Renal cortical epithelial cell (primary cell): ENCODE results near the gene TFEB. TPM values are rescaled to one million over a fixed set of nuclear protein-coding genes. Genes with fewer than 3 reads are reported as not detected.

ENCODE experiments used
- DNase-seq: peaks from one replicate; pipeline ENCODE4 v3.0.0-alpha.2; 2011; ENCODE audit warnings: low read depth
- total RNA-seq: library from RNA; depleted of rRNA; stranded (reverse); fragments of >200 nt; gene quantifications from 2 replicates; pipeline ENCODE4 v1.2.3, GENCODE V29; 2014

The TFEB gene
- total RNA-seq, 1 donor from 2014 or later = 14.7 TPM

DNA sequence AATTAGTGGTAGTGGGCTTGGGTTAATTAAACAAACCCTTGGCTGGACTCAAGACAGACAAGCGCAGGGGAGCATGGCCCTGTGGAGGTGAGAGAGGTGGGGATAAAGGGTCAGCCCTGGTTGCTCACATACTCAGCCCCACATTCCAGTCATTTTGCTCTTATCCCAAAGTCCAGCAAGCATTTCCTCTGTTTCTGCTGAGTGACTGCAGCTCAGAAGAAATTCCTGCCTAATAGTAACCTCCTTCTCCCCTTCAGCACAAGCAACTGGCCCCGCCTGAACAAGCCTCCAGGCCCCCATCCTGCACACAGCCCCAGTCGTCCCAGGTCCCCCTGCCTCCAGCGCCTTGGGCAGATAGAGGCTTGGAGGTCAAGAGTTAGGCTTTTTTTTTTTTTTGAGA, 3.6 kb upstream of the TFEB start:
- DNase-seq = no peak

DNA sequence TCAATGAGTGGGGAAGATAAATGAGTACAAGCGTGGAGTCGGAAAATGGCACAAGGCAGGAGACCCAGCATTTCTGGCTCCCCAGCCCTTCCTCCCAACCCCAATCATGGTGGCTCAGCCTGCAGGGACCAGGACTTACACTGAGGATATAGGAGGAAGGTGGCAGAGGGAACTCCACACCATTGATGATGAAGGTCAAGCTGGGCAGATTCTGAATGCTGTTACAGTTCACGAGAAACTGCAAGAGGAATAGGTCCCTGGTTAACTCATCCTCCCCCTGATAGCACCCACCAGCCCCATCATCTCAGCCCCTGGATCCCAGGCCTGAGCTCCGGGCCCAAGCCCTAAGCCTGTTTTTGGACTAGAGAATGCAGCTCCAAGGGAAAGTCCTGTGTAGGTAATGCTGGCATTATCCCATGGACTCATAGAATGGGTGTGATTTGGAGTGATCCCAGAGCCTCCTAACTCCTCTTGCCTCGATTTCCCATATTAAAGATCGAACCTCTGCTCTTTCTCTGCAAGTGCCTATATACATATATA, 2.3 kb upstream of the TFEB start:
- DNase-seq = no peak

GRCh38 chr6:41736800-41737555, 1.6 kb upstream of the TFEB start:
- no peak for DNase-seq

DNA sequence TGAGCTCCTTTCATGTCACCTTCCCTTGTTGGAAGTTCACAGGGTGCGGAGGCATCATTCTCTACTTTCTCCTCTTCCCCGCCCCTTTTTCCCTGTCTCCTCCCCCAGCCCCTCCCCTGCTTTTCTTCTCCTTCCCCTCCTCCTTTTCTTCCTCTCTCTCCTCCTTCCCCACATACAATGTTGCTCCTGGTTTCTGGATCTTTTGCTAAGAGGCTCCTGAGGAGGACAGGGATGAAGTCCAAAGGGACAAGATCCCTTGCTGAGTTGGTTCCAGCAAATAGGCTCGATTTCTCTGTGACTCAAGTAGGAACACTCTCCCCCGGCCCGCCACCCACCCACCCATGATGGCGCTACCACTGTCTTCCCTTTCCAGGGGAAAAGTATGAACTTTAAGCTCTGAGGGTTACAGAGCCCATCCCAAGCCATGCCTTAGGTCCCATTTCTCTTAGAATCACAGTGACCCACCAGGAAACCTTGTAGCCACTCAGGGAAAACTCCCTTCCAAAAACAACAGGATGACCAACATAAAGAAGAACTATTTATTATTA, 852 bp upstream of the TFEB start:
- no peak for DNase-seq

GRCh38 chr6:41734666-41735426, 562 bp downstream of the TFEB start:
- DNase-seq = peak; percentile 58

GRCh38 chr6:41733707-41734665, 1.4 kb downstream of the TFEB start:
- DNase-seq = peak; percentile 42

GRCh38 chr6:41733360-41733706, 2.1 kb downstream of the TFEB start:
- no peak for DNase-seq

- DNase-seq = peak; percentile 76
These were observed 2.6 kb downstream of the TFEB start for GRCh38 chr6:41732591-41733359.

DNA sequence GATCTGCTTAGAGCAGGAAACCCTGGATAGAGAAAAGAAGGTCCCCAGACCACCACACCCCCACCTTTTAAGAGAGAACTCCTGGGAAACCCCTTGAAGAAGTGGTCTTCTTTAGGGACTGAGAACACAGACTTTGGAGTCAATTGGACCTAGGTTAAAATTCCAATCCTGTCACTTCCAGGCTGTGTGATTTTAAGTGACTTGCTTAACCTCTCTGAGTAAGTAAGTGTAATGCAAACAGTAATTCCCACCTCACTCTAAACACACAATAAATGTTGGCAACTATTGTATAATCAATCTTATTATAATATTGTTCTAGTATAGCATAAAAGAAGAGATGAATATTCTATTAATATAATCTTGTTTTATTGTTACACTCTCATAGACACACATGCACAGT, 3.3 kb downstream of the TFEB start:
- DNase-seq = no peak

- no peak for DNase-seq
These were observed 3.8 kb downstream of the TFEB start for GRCh38 chr6:41731561-41732086.

- no peak for DNase-seq
These were observed 4.6 kb downstream of the TFEB start for GRCh38 chr6:41730531-41731436.

GRCh38 chr6:41729624-41730023, 5.8 kb downstream of the TFEB start:
- DNase-seq = no peak

DNA sequence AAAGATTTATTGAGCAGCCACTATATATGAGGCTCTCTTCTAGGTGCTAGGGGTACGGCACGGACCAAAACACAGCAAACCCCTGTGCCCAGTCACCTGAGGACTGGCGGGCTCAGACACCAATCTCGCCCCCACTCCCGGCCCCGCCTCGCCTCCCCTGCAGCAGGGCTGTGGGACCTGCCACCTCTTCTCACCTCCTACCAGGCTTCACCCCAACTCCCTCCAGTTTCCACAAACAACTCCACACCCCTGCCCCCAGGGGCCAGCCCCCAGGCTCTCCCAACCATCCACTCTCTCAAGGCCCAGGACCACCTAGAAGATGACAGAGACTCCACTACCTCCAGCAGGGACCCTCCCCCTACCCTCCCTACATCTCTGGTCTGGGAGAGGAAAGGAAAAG, 6.5 kb downstream of the TFEB start:
- DNase-seq = no peak

- DNase-seq = no peak
These were observed 7.1 kb downstream of the TFEB start for GRCh38 chr6:41728073-41728936.

- no peak for DNase-seq
These were observed 7.7 kb downstream of the TFEB start for GRCh38 chr6:41727705-41728072.

- DNase-seq = no peak
These were observed 8.5 kb downstream of the TFEB start for GRCh38 chr6:41726876-41727275.

GRCh38 chr6:41724586-41725501, 10.6 kb downstream of the TFEB start:
- peak; percentile 29 for DNase-seq

DNA sequence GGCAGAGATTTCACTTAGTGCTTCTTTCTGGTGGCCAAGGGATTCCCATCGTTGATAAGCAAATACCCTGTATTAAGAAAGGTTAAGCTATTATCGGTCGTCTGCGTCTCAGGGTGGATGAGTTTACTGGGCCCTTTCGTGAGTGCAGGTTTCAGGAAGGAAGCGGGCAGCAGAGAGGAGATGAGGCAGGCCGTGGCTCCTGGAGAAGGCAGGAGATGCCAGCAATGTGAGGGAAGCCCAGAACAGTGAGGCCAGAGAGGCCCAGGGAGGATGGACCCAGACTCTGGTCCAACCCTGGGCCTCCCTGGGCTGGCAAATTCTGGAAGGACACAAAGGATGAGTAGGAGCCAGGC, 11.2 kb downstream of the TFEB start:
- no peak for DNase-seq
